HG02588 (cell line): ENCODE measurements around the gene CCDC188.

Source experiments
- ATAC-seq: cut with Tn5 transposase; IDR thresholded peaks from one replicate; pipeline ENCODE4 v1.9.1; 2021; ENCODE audit warnings: mild to moderate bottlenecking, moderate library complexity; ENCODE audit not compliant: unreplicated experiment

CCDC188 gene

GRCh38 chr22:20185750-20186149 lies 34.9 kb upstream of the CCDC188 start:
- ATAC-seq: no peak

- no peak for ATAC-seq
Observed at GRCh38 chr22:20184501-20185165, 33.8 kb upstream of the CCDC188 start.

- ATAC-seq: no peak
Observed at GRCh38 chr22:20183823-20184222, 33.0 kb upstream of the CCDC188 start.

- ATAC-seq: no peak
Observed at GRCh38 chr22:20183101-20183500, 32.2 kb upstream of the CCDC188 start.

GRCh38 chr22:20182365-20182764 lies 31.5 kb upstream of the CCDC188 start:
- ATAC-seq: no peak

- no peak for ATAC-seq
Observed at GRCh38 chr22:20181884-20182236, 31.0 kb upstream of the CCDC188 start.

- no peak for ATAC-seq
Observed at GRCh38 chr22:20181194-20181883, 30.5 kb upstream of the CCDC188 start.

GRCh38 chr22:20180640-20181039 lies 29.8 kb upstream of the CCDC188 start:
- ATAC-seq: no peak

GRCh38 chr22:20180245-20180630 lies 29.4 kb upstream of the CCDC188 start:
- ATAC-seq: no peak

- ATAC-seq: no peak
Observed at GRCh38 chr22:20179455-20180244, 28.8 kb upstream of the CCDC188 start.

GRCh38 chr22:20178915-20179227 lies 28.0 kb upstream of the CCDC188 start:
- no peak for ATAC-seq

- ATAC-seq: no peak
Observed at GRCh38 chr22:20178075-20178914, 27.4 kb upstream of the CCDC188 start.

GRCh38 chr22:20177217-20177911 lies 26.5 kb upstream of the CCDC188 start:
- no peak for ATAC-seq

GRCh38 chr22:20176421-20177085 lies 25.7 kb upstream of the CCDC188 start:
- no peak for ATAC-seq

- ATAC-seq: no peak
Observed at GRCh38 chr22:20175597-20175900, 24.7 kb upstream of the CCDC188 start.

- no peak for ATAC-seq
Observed at GRCh38 chr22:20174785-20175596, 24.1 kb upstream of the CCDC188 start.

GRCh38 chr22:20173772-20174171 lies 22.9 kb upstream of the CCDC188 start:
- ATAC-seq: no peak

GRCh38 chr22:20173246-20173645 lies 22.4 kb upstream of the CCDC188 start:
- ATAC-seq: no peak

GRCh38 chr22:20172141-20172613 lies 21.3 kb upstream of the CCDC188 start:
- no peak for ATAC-seq
